ENCODE results near the gene SETD1B. TPM values are rescaled to one million over a fixed set of nuclear protein-coding genes. Genes with fewer than 3 reads are reported as not detected.
A peak's percentile ranks its signal among the peaks of the same experiment; 100 is the strongest.

The SETD1B gene
- total and polyA plus RNA-seq, 2 donors (not counting 1 experiment from before 2014, with no cell fraction given), result 7.9 to 61.4 TPM

DNA sequence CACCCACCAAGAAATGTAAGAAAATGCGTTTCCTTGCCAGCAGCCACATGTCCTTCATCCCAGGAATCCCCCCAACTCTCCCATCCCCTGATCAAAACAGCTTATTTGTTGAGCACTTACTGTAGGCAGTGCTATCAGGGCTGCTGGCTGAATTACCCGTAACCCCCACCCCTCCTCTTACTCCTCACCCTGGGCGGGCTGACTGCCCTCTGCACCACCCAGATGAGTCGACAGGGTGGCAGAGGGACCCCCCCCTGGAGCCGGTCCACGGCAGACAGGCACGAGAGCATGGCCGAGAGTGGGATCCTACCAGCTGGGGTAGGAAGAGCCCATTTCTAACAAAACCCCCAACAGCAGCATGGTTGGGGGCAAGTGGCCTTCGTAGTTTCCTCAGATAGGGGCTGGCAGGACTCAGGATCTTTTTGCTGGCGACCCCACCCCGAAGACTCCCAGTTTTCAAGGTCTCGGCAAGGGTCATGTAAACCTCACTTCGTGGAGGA is 9.2 kb upstream of the SETD1B start:
- H4K20me1 ChIP-seq (ENCODE audit: control insufficient read depth, insufficient read depth, low read length, poor library complexity, severe bottlenecking), result peaks cover 42% of the 10 kb centered on the region
- H3K4me1 Mint-ChIP-seq, result peaks cover 64% of the 10 kb centered on the region

More for the DNA sequence above, 9.2 kb upstream of the SETD1B start:
- under 1% methylated on average over 13 of the region's 13 CpGs for WGBS (ENCODE audit: insufficient coverage)
- peak overlapping the region; percentile 99 for H3K4me2 ChIP-seq (replicated peaks; ENCODE audit: low read depth, low read length, poor library complexity, severe bottlenecking)
- no peaks in the 10 kb centered on the region for H3K27me3 ChIP-seq (replicated peaks in 1 of 4; ENCODE audit: control extremely low read depth in 1 of 4, control insufficient read depth in 3 of 4, insufficient read depth in 4 of 4, low read length in 3 of 4)
- CTCF ChIA-PET, result interaction anchor here (0.7 to 33.5 kb wide), 54 partner anchors 7 to 586 kb away, joined by 3 to 1947 read pairs (median 4); partner anchors contain the start of genes CFAP251, ORAI1, PSMD9 and RHOF
- H3K27me3 Mint-ChIP-seq, result no peaks in the 10 kb centered on the region
- DNase-seq (no peak), ATAC-seq (ENCODE audit: low read depth) (peak; percentile 6)
- peak overlapping the region; percentile 88 for H3K4me3 Mint-ChIP-seq
- POLR2A ChIA-PET, result interaction anchor here (0.6 to 8.5 kb wide), 13 partner anchors 10 to 242 kb away, joined by 3 to 267 read pairs (median 4); partner anchors contain the start of genes PSMD9, SETD1B and TMEM120B
- H3K9me3 ChIP-seq (ENCODE audit: control extremely low read depth in 1 of 3, control insufficient read depth in 2 of 3, insufficient read depth in 1 of 3, low read length in 2 of 3), result no peaks in the 10 kb centered on the region
- peaks cover 3 to 26% of the 10 kb centered on the region in 2 experiments for H3K36me3 ChIP-seq (replicated peaks in 1 of 2; ENCODE audit: control extremely low read depth in 1 of 2, control insufficient read depth in 1 of 2, extremely low read depth in 1 of 2, insufficient read depth in 2 of 2, low read length in 1 of 2)
- H3K9ac ChIP-seq (ENCODE audit: low read length), result peak overlapping the region; percentile 51
- H3K27ac ChIP-seq (ENCODE audit: low read length in 2 of 2), result peak overlapping the region; percentile 31 to 67
- H3K9me3 Mint-ChIP-seq (ENCODE audit: insufficient read depth), result no peaks in the 10 kb centered on the region
- peak overlapping the region; percentile 90 for H3K27ac Mint-ChIP-seq
- intact Hi-C loops (cut with micrococcal nuclease), result loop anchor here (1.0 to 10.0 kb wide), 12 partner anchors 9 to 327 kb away; partner anchors contain the start of genes BCL7A, ORAI1 and TMEM120B
- peaks cover 48 to 71% of the 10 kb centered on the region in 2 donors for H3K4me1 ChIP-seq (ENCODE audit: control insufficient read depth in 2 of 2, insufficient read depth in 2 of 2, low read length in 2 of 2)
- peaks cover 64% of the 10 kb centered on the region for H3K79me2 ChIP-seq (ENCODE audit: control insufficient read depth, insufficient read depth, low read length)
- H2AFZ ChIP-seq (ENCODE audit: insufficient read depth, low read depth, low read length, poor library complexity, severe bottlenecking), result peak overlapping the region; percentile 39
- TF ChIP-seq EZH2 (IDR thresholded peaks at IDR 0.05; ENCODE audit: borderline replicate concordance, insufficient read depth, low read depth, low read length, poor library complexity, severe bottlenecking), result no peak
- TF ChIP-seq CTCF (IDR thresholded peaks at IDR 0.05), result peak; percentile 18
- peak overlapping the region in 4 of 5 experiments; percentile 16 to 92 (median 40) for H3K4me3 ChIP-seq (ENCODE audit: control extremely low read depth in 1 of 5, extremely low read depth in 1 of 5, insufficient read depth in 1 of 5, low read depth in 2 of 5, low read length in 4 of 5)
